ENCODE measurements around the gene C20orf144.
"Not testable (repeated sequence)": the region's sequence is repeated elsewhere in the genome, so short reads cannot be mapped to it uniquely, and the experiment has no call there.

Gene C20orf144

DNA sequence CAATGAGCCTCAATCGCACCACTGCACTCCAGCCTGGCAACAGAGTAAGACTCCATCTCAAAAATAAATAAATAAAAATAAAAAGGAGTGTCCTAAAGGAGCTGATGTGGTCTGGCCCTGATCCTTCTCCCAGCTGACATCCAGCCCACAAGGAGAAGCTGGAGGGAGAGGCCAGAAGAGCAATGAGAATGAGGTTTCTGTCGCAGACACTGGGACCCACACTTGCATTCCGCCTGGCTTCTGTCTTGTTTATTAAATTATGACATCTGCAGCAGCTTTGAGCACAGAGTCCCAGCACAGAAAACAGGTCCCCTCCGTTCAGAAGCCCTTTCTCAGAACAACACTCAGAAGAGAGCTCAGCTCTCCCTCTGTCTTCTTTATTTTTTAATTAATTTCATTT is 34.3 kb downstream of the C20orf144 start:
- ChIA-PET CTCF (interaction anchor here (0.9 to 2.0 kb wide), 4 partner anchors 9 to 36 kb away, joined by 3 to 6 read pairs (median 3); no protein-coding TSS in a partner anchor), POLR2A (no interaction called here)
- DNase-seq (ENCODE audit: extremely low spot score): no peak
- TF ChIP-seq, protein P1, sequence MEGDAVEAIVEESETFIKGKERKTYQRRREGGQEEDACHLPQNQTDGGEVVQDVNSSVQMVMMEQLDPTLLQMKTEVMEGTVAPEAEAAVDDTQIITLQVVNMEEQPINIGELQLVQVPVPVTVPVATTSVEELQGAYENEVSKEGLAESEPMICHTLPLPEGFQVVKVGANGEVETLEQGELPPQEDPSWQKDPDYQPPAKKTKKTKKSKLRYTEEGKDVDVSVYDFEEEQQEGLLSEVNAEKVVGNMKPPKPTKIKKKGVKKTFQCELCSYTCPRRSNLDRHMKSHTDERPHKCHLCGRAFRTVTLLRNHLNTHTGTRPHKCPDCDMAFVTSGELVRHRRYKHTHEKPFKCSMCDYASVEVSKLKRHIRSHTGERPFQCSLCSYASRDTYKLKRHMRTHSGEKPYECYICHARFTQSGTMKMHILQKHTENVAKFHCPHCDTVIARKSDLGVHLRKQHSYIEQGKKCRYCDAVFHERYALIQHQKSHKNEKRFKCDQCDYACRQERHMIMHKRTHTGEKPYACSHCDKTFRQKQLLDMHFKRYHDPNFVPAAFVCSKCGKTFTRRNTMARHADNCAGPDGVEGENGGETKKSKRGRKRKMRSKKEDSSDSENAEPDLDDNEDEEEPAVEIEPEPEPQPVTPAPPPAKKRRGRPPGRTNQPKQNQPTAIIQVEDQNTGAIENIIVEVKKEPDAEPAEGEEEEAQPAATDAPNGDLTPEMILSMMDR (IDR thresholded peaks at IDR 0.05; ENCODE audit: control extremely low read depth, extremely low read depth, low read depth, missing control alignments): no peak

DNA sequence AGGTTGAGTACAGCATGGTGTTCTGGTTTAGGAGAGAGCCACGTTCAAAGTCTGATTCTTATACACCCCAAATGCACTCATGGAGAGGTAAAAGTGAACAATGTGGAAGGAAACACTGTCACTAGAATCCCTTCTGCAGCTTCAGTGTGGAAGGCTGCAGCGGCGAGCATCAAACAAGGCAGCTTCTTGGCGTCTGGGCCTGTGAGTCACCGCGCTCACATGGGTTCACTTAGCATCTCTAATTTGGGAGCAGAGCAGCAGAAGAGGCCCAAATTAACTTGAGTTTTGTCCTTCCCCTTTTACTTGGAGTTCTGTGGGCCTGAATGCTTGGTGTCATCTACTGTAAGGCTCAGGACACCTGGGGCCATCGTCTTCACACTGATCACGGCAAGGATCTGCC is 35.0 kb downstream of the C20orf144 start:
- TF ChIP-seq, protein P1 (IDR thresholded peaks at IDR 0.05; ENCODE audit: control extremely low read depth, extremely low read depth, low read depth, missing control alignments): no peak
- ChIA-PET POLR2A (no interaction called here), CTCF (interaction anchor here (0.9 to 1.4 kb wide), 2 partner anchors 9 to 30 kb away, joined by 3 read pairs; no protein-coding TSS in a partner anchor)
- no peak for DNase-seq (ENCODE audit: extremely low spot score)

DNA sequence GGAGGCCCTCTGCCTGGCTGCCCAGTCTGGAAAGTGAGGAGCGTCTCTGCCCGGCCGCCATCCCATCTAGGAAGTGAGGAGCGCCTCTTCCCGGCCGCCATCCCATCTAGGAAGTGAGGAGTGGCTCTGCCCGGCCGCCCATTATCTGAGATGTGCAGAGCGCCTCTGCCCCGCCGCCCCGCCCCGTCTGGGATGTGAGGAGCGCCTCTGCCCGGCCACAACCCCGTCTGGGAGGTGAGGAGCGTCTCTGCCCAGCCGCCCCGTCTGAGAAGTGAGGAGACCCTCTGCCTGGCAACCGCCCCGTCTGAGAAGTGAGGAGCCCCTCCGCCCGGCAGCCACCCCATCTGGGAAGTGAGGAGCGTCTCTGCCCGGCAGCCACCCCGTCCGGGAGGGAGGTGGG is 36.8 kb downstream of the C20orf144 start:
- POLR2A ChIA-PET; CTCF ChIA-PET; DNase-seq (ENCODE audit: extremely low spot score): not testable (repeated sequence)

DNA sequence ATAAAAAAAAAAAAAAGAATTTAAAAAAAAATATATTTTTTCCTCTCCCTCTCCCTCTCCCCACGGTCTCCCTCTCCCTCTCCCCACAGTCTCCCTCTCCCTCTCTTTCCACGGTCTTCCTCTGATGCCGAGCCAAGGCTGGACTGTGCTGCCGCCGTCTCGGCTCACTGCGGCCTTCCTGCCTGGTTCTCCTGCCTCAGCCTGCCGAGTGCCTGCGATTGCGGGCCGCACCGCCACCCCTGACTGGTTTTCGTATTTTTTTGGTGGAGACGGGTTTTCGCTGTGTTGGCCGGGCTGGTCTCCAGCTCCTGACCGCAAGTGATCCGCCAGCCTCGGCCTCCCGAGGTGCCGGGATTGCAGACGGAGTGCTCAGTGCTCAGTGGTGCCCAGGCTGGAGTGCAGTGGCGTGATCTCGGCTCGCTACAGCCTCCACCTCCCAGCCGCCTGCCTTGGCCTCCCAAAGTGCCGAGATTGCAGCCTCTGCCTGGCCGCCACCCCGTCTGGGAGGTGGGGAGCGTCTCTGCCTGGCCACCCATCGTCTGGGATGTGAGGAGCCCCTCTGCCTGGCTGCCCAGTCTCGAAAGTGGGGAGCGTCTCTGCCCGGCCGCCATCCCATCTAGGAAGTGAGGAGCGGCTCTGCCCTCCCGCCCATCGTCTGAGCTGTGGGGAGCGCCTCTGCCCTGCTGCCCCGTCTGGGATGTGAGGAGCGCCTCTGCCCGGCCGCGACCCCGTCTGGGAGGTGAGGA is 38.7 kb downstream of the C20orf144 start:
- POLR2A ChIA-PET; CTCF ChIA-PET; DNase-seq (ENCODE audit: extremely low spot score): not testable (repeated sequence)

DNA sequence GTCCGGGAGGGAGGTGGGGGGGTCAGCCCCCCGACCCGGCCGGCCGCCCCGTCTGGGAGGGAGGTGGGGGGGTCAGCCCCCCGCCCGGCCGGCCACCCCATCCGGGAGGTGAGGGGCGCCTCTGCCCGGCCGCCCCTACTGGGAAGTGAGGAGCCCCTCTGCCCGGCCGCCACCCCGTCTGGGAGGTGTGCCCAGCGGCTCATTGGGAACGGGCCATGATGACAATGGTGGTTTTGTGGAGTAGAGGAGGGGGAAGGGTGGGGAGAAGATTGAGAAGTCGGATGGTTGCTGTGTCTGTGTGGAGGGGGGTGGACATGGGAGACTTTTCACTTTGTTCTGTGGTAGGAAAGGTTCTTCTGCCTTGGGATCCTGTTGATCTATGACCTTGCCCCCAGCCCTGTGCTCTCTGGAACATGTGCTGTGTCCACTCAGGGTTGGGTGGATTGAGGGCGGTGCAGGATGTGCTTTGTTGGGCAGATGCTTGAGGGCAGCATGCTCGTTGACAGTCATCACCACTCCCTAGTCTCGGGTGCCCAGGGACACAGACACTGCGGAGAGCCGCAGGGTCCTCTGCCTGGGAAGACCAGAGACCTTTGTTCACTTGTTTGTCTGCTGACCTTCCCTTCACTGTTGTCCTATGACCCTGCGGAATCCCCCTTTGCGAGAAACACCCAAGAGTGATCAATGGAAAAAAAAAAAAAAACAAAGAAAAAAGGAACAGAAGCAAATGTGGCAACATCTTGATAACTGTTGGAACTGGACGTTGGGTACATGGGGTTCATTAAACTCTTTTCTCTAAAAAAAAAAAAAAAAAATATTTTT is 39.7 kb downstream of the C20orf144 start:
- no peak for DNase-seq (ENCODE audit: extremely low spot score)
- TF ChIP-seq, protein P1 (IDR thresholded peaks at IDR 0.05; ENCODE audit: control extremely low read depth, extremely low read depth, low read depth, missing control alignments): no peak
- ChIA-PET POLR2A (no interaction called here), CTCF (no interaction called here)

DNA sequence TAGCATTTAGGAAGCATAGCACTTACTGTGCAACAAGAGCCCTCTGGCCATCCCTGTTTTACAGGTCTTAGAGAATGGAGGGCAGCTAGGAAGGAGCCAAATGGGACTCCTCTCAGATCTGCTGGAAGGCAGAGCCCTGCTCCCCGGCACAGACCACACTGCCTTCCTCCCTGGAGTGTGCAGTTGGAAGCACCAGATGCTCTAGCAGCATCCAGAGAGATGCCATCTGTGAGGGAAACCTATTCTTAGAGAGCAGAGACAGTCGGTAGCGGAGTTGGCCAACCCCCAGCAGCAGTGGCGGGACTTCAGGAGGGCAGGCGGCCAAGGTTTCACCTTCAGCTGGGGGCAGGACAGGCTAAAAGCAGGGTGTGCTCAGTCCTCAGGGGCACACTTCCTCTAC is 40.7 kb downstream of the C20orf144 start:
- ChIA-PET POLR2A (no interaction called here), CTCF (no interaction called here)
- DNase-seq (ENCODE audit: extremely low spot score): no peak
- TF ChIP-seq, protein P1 (IDR thresholded peaks at IDR 0.05; ENCODE audit: control extremely low read depth, extremely low read depth, low read depth, missing control alignments): no peak

DNA sequence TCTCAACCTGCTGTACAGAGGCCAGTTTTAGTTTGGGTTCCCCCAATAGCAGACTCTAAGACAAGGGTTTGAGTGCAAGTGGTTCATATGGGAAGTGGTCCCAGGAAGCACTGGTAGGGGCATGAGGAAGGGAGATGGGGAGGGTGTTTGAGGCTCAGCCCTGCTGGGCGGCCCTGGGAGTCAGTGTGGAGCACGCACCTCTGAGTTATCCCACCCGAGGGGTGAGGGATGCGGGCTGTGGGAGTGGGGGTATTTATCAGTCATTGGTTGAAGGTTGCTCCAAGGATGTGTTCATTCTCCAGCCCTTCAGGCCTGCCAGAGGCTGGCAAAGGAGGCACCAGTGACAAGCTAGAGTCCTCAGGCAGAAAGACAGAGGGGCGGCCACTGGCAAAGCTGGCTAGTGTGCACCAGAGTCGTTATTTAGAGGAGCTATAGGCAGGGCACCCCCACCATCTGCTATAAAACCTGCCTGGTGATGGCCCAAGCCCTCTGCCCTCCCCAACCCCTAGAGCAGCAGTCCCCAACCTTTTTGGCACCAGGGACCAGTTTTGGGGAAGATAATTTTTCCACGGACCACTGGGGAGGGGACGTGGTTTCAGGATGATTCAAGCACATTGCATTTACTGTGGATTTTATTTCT is 41.5 kb downstream of the C20orf144 start:
- ChIA-PET POLR2A (no interaction called here), CTCF (interaction anchor here (0.9 kb wide), 1 partner anchor 20 kb away, joined by 3 read pairs; no protein-coding TSS in a partner anchor)
- no peak for DNase-seq (ENCODE audit: extremely low spot score)
- TF ChIP-seq, protein P1 (IDR thresholded peaks at IDR 0.05; ENCODE audit: control extremely low read depth, extremely low read depth, low read depth, missing control alignments): no peak

All from GM10248 (cell line).